Activated CD8-positive, alpha-beta T cell treated with anti-CD3 and anti-CD28 coated beads for 36 hours (primary cell): ENCODE measurements around the gene MBLAC1. TPM values are rescaled to one million over a fixed set of nuclear protein-coding genes. Genes with fewer than 3 reads are reported as not detected.

ENCODE experiments used
- ATAC-seq: fragments of 200-7000 bp; cut with Tn5 transposase; one replicate; pipeline ENCODE4 v1.10.0; 2021; ENCODE audit warnings: mild to moderate bottlenecking, moderate library complexity
- CTCF ChIA-PET: fragments of 350-600 bp; sonication (Branson Sonifier 250); formaldehyde crosslinking; loops from one replicate; lab custom pipeline; 2021; ENCODE audit warnings: antibody characterized with exemption; lab: Charles Lee
- POLR2A ChIA-PET: fragments of 350-600 bp; sonication (Branson Sonifier 250); formaldehyde crosslinking; loops from one replicate; lab custom pipeline; 2021; ENCODE audit warnings: antibody characterized with exemption; lab: Charles Lee
- DNase-seq: peaks from one replicate; pipeline ENCODE4 v3.0.0-alpha.2; 2020
- H3K27ac Mint-ChIP-seq: one replicate; pipeline ENCODE4 v1.8.0; 2021; ENCODE audit warnings: mild to moderate bottlenecking, mixed read lengths
- H3K27me3 Mint-ChIP-seq: one replicate; pipeline ENCODE4 v1.8.0; 2021; ENCODE audit warnings: mixed read lengths
- H3K36me3 Mint-ChIP-seq: one replicate; pipeline ENCODE4 v1.8.0; 2021; ENCODE audit warnings: low read depth, mixed read lengths
- H3K4me1 Mint-ChIP-seq: one replicate; pipeline ENCODE4 v1.8.0; 2021; ENCODE audit warnings: low read depth, mixed read lengths
- H3K4me3 Mint-ChIP-seq: one replicate; pipeline ENCODE4 v1.8.0; 2021; ENCODE audit warnings: mild to moderate bottlenecking, moderate library complexity, mixed read lengths
- H3K9me3 Mint-ChIP-seq: one replicate; pipeline ENCODE4 v1.8.0; 2021; ENCODE audit warnings: mixed read lengths
- CTCF ChIP-seq: fragments of 200-600 bp; IDR thresholded peaks from one replicate; pipeline ENCODE4 v1.8.0; 2022; ENCODE audit warnings: antibody characterized with exemption, mild to moderate bottlenecking
- intact Hi-C: fragments of 100-400 bp; cut with micrococcal nuclease; formaldehyde crosslinking; loops from one replicate; pipeline ENCODE4 v1.10.0; 2022
- total RNA-seq, 2 experiments: library from RNA; stranded (reverse); gene quantifications; one replicate each; pipeline ENCODE4 v1.2.3, GENCODE V29; 2021

The MBLAC1 gene
- total RNA-seq, 2 experiments from 2014 or later, result 1.9 to 2.1 TPM

- H3K36me3 Mint-ChIP-seq, result peaks cover 25% of the 10 kb centered on the region
- H3K4me3 Mint-ChIP-seq, result peak within 1 kb of the TSS; percentile 99
- peaks cover 26% of the 10 kb centered on the region for H3K4me1 Mint-ChIP-seq
- no peak for TF ChIP-seq CTCF
- intact Hi-C loops, result loop anchor here (5.0 kb wide), 1 partner anchor 64 kb away; no protein-coding TSS in a partner anchor
- POLR2A ChIA-PET, result interaction anchor here (0.6 to 1.7 kb wide), 5 partner anchors 9 to 73 kb away, joined by 3 to 6 read pairs (median 4); no protein-coding TSS in a partner anchor
- DNase-seq, result peak; percentile 99
- H3K27me3 Mint-ChIP-seq, result no peaks in the 10 kb centered on the region
- CTCF ChIA-PET, result interaction anchor here (0.8 to 5.5 kb wide), 9 partner anchors 10 to 258 kb away, joined by 3 to 27 read pairs (median 6); no protein-coding TSS in a partner anchor
- peak; percentile 98 for ATAC-seq
- no peaks in the 10 kb centered on the region for H3K9me3 Mint-ChIP-seq
- H3K27ac Mint-ChIP-seq, result peak within 1 kb of the TSS; percentile 99
Measured at GRCh38 chr7:100148559-100149328, 22.0 kb downstream of the MBLAC1 start, which contains the start of gene LAMTOR4. LAMTOR4 (plus strand) TSS chr7:100148918; CDS start chr7:100148973, 55 bp downstream.

GRCh38 chr7:100152404-100152803 lies 25.6 kb downstream of the MBLAC1 start:
- H3K4me1 Mint-ChIP-seq, result peaks cover 42% of the 10 kb centered on the region
- H3K27ac Mint-ChIP-seq, result peak overlapping the region; percentile 75
- ChIA-PET POLR2A (interaction anchor here (1.1 kb wide), 1 partner anchor 9 kb away, joined by 3 read pairs; no protein-coding TSS in a partner anchor), CTCF (interaction anchor here (0.6 kb wide), 1 partner anchor 20 kb away, joined by 4 read pairs; no protein-coding TSS in a partner anchor)
- TF ChIP-seq CTCF, result no peak
- no peaks in the 10 kb centered on the region for H3K9me3 Mint-ChIP-seq
- no peaks in the 10 kb centered on the region for H3K27me3 Mint-ChIP-seq
- DNase-seq (no peak), ATAC-seq (no peak)
- no peak overlapping the region for H3K4me3 Mint-ChIP-seq
- H3K36me3 Mint-ChIP-seq, result peaks cover 36% of the 10 kb centered on the region
- intact Hi-C loops, result no loop called here

GRCh38 chr7:100152937-100153666 lies 26.3 kb downstream of the MBLAC1 start:
- POLR2A ChIA-PET, result interaction anchor here (1.1 kb wide), 1 partner anchor 9 kb away, joined by 3 read pairs; no protein-coding TSS in a partner anchor
- H3K9me3 Mint-ChIP-seq, result no peaks in the 10 kb centered on the region
- DNase-seq (no peak), ATAC-seq (no peak)
- intact Hi-C loops, result no loop called here
- peaks cover 46% of the 10 kb centered on the region for H3K4me1 Mint-ChIP-seq
- no peak overlapping the region for H3K4me3 Mint-ChIP-seq
- CTCF ChIA-PET, result interaction anchor here (0.6 kb wide), 1 partner anchor 21 kb away, joined by 4 read pairs; no protein-coding TSS in a partner anchor
- TF ChIP-seq CTCF, result no peak
- H3K27ac Mint-ChIP-seq, result peak overlapping the region; percentile 42
- H3K36me3 Mint-ChIP-seq, result peaks cover 39% of the 10 kb centered on the region
- no peaks in the 10 kb centered on the region for H3K27me3 Mint-ChIP-seq

GRCh38 chr7:100153708-100154535 lies 27.2 kb downstream of the MBLAC1 start:
- intact Hi-C loops, result no loop called here
- no peak for ATAC-seq
- ChIA-PET POLR2A (interaction anchor here (0.6 kb wide), 1 partner anchor 688 kb away, joined by 4 read pairs; no protein-coding TSS in a partner anchor), CTCF (interaction anchor here (1.4 to 1.6 kb wide), 2 partner anchors 21 to 23 kb away, joined by 5 to 6 read pairs; no protein-coding TSS in a partner anchor)
- DNase-seq, result no peak
- Mint-ChIP-seq H3K4me1 (peaks cover 43% of the 10 kb centered on the region), H3K9me3 (no peaks in the 10 kb centered on the region), H3K36me3 (peaks cover 36% of the 10 kb centered on the region), H3K4me3 (no peak overlapping the region), H3K27me3 (no peaks in the 10 kb centered on the region), H3K27ac (peak overlapping the region; percentile 42)
- no peak for TF ChIP-seq CTCF
